ENCODE measurements around the gene ZFP2.
A peak's percentile ranks its signal among the peaks of the same experiment; 100 is the strongest.
"Not testable (repeated sequence)": the region's sequence is repeated elsewhere in the genome, so short reads cannot be mapped to it uniquely, and the experiment has no call there.

The ZFP2 gene

GRCh38 chr5:178854284-178854683 is 41.4 kb upstream of the ZFP2 start:
- H3K27ac ChIP-seq (ENCODE audit: low read depth, low read length, poor library complexity, severe bottlenecking): no peak overlapping the region
- H3K4me3 ChIP-seq (ENCODE audit: low read depth, low read length, poor library complexity, severe bottlenecking): no peak overlapping the region
- H3K27me3 ChIP-seq (ENCODE audit: insufficient read depth, low read length): no peaks in the 10 kb centered on the region
- H3K79me2 ChIP-seq (ENCODE audit: insufficient read depth, low read length): no peaks in the 10 kb centered on the region
- H3K9ac ChIP-seq (ENCODE audit: low read length): no peak overlapping the region
- TF ChIP-seq EZH2 (IDR thresholded peaks at IDR 0.05; ENCODE audit: borderline replicate concordance, low read length): no peak
- TF ChIP-seq CTCF (IDR thresholded peaks at IDR 0.05; ENCODE audit: low read length): no peak
- no peaks in the 10 kb centered on the region for H3K4me1 ChIP-seq (ENCODE audit: insufficient read depth, low read length, severe bottlenecking)
- no peak overlapping the region for H3K4me2 ChIP-seq (ENCODE audit: low read length)
- no peaks in the 10 kb centered on the region for H4K20me1 ChIP-seq (ENCODE audit: insufficient read depth, low read length)
- H3F3A ChIP-seq (ENCODE audit: insufficient read depth, low read length): no peaks in the 10 kb centered on the region
- no peaks in the 10 kb centered on the region for H3K9me2 ChIP-seq (ENCODE audit: low read depth, low read length)
- H3K9me3 ChIP-seq (ENCODE audit: low read length): no peaks in the 10 kb centered on the region
- H3K36me3 ChIP-seq (ENCODE audit: insufficient read depth, low read length): no peaks in the 10 kb centered on the region
- H2AFZ ChIP-seq (ENCODE audit: low read length): no peak overlapping the region

- H3K9me3 ChIP-seq (ENCODE audit: low read length): no peaks in the 10 kb centered on the region
- H4K20me1 ChIP-seq (ENCODE audit: insufficient read depth, low read length): no peaks in the 10 kb centered on the region
- no peak within 1 kb of the TSS for H2AFZ ChIP-seq (ENCODE audit: low read length)
- TF ChIP-seq EZH2 (IDR thresholded peaks at IDR 0.05; ENCODE audit: borderline replicate concordance, low read length) (no peak), CTCF (IDR thresholded peaks at IDR 0.05; ENCODE audit: low read length) (no peak)
- H3K4me1 ChIP-seq (ENCODE audit: insufficient read depth, low read length, severe bottlenecking): no peaks in the 10 kb centered on the region
- H3F3A ChIP-seq (ENCODE audit: insufficient read depth, low read length): no peaks in the 10 kb centered on the region
- no peak within 1 kb of the TSS for H3K27ac ChIP-seq (ENCODE audit: low read depth, low read length, poor library complexity, severe bottlenecking)
- peak within 1 kb of the TSS; percentile 34; the same call in 1 of the 2 replicates for H3K4me2 ChIP-seq (ENCODE audit: low read length)
- H3K36me3 ChIP-seq (ENCODE audit: insufficient read depth, low read length): no peaks in the 10 kb centered on the region
- H3K79me2 ChIP-seq (ENCODE audit: insufficient read depth, low read length): no peaks in the 10 kb centered on the region
- peak within 1 kb of the TSS; percentile 27; the same call in 1 of the 2 replicates for H3K9ac ChIP-seq (ENCODE audit: low read length)
- H3K9me2 ChIP-seq (ENCODE audit: low read depth, low read length): no peaks in the 10 kb centered on the region
- peak within 1 kb of the TSS; percentile 54 for H3K4me3 ChIP-seq (ENCODE audit: low read depth, low read length, poor library complexity, severe bottlenecking)
- no peaks in the 10 kb centered on the region for H3K27me3 ChIP-seq (ENCODE audit: insufficient read depth, low read length)
These were observed 35.8 kb upstream of the ZFP2 start, which contains the start of gene ZNF354B for GRCh38 chr5:178859625-178860521. Gene ZNF354B, plus strand, starts transcription at chr5:178859953. Its CDS starts 1,095 bp downstream, at chr5:178861048.

DNA sequence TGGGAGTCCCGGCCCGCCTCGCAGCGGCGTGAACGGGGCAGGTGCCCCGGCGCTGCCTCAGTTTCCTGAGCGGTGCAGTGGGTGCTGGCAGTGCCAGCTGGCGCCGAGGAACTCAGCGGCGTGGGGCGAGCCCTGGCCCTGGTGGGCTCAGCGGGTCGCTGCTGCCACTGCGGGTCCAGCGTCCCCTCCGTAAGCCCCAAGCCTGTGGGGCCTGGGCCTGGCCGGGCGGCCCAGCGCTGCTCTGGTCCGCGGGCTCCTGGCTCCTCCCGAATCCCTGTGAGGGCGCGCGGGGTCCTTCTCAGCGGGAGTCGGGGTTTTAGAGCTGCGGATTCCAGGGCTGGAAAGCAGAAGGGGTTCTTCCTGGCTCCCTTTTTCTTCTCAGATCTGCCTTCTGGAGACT is 35.1 kb upstream of the ZFP2 start:
- H3K9ac ChIP-seq (ENCODE audit: low read length); H3K27ac ChIP-seq (ENCODE audit: low read depth, low read length, poor library complexity, severe bottlenecking); H3K36me3 ChIP-seq (ENCODE audit: insufficient read depth, low read length): not testable (repeated sequence)

More for the DNA sequence above, 35.1 kb upstream of the ZFP2 start:
- not testable (repeated sequence) for H2AFZ ChIP-seq (ENCODE audit: low read length); H4K20me1 ChIP-seq (ENCODE audit: insufficient read depth, low read length); H3K27me3 ChIP-seq (ENCODE audit: insufficient read depth, low read length); H3K9me3 ChIP-seq (ENCODE audit: low read length); H3K4me2 ChIP-seq (ENCODE audit: low read length); H3K79me2 ChIP-seq (ENCODE audit: insufficient read depth, low read length); H3F3A ChIP-seq (ENCODE audit: insufficient read depth, low read length); H3K4me1 ChIP-seq (ENCODE audit: insufficient read depth, low read length, severe bottlenecking); H3K9me2 ChIP-seq (ENCODE audit: low read depth, low read length)
- peak overlapping the region; percentile 54 for H3K4me3 ChIP-seq (ENCODE audit: low read depth, low read length, poor library complexity, severe bottlenecking)
